ENCODE measurements around the gene NUAK2.

DNA sequence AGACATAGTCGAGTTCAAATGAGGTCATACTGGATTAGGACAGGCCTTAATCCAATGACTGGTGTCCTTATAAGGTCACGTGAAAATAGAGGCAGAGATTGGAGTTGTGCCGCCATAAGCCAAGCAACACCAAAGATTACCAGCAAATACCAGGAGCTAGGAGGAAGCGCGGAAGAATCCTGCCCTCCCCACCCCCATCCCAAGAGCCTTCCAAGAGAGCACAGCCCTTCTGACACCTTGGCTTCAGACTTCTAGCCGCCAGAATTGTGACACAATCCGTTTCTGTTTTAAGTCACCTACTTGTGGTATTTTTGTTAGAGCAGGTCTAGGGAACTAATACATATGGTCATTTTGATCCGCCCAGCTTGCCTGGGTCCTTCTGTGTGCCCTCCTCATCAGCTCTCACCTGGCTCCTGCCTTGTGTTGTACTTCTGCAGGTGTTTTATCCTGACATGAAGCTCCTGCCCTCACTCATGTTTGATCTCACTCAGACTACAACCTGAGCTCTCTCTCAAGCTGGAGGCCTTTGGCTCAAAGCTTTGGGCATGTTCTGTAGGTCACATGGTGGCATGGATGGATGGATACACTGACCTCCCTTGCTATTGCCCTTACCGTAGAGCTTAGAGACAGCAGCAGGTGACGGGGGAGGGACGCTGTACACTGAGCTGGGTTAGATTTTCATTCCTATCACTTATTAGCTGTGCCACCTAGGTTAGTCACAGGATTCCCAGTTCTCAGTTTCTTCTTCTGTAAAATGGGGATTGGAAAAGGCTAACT, 10.7 kb upstream of the NUAK2 start:
- TF ChIP-seq, protein P1, sequence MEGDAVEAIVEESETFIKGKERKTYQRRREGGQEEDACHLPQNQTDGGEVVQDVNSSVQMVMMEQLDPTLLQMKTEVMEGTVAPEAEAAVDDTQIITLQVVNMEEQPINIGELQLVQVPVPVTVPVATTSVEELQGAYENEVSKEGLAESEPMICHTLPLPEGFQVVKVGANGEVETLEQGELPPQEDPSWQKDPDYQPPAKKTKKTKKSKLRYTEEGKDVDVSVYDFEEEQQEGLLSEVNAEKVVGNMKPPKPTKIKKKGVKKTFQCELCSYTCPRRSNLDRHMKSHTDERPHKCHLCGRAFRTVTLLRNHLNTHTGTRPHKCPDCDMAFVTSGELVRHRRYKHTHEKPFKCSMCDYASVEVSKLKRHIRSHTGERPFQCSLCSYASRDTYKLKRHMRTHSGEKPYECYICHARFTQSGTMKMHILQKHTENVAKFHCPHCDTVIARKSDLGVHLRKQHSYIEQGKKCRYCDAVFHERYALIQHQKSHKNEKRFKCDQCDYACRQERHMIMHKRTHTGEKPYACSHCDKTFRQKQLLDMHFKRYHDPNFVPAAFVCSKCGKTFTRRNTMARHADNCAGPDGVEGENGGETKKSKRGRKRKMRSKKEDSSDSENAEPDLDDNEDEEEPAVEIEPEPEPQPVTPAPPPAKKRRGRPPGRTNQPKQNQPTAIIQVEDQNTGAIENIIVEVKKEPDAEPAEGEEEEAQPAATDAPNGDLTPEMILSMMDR (conservative IDR thresholded peaks at IDR 0.05): no peak
- TF ChIP-seq EZH2 (IDR thresholded peaks at IDR 0.05; ENCODE audit: low read depth): no peak

Data from PC-9 (cell line).